ENCODE data around the gene TMEM72.
A peak's percentile ranks its signal among the peaks of the same experiment; 100 is the strongest.

TMEM72 gene

GRCh38 chr10:44968091-44968490 is 57.0 kb downstream of the TMEM72 start:
- DNase-seq (ENCODE audit: low spot score): no peak

- no peak for DNase-seq (ENCODE audit: low spot score)
These were observed 57.6 kb downstream of the TMEM72 start for GRCh38 chr10:44968500-44969400.

GRCh38 chr10:44969854-44970253 is 58.7 kb downstream of the TMEM72 start:
- DNase-seq (ENCODE audit: low spot score): no peak

- DNase-seq (ENCODE audit: low spot score): no peak
These were observed 59.8 kb downstream of the TMEM72 start for GRCh38 chr10:44970812-44971395.

GRCh38 chr10:44971434-44971833 is 60.3 kb downstream of the TMEM72 start:
- DNase-seq (ENCODE audit: low spot score): no peak

- DNase-seq (ENCODE audit: low spot score): no peak
These were observed 61.0 kb downstream of the TMEM72 start for GRCh38 chr10:44971935-44972757.

- no peak for DNase-seq (ENCODE audit: low spot score)
These were observed 61.8 kb downstream of the TMEM72 start for GRCh38 chr10:44972874-44973306.

GRCh38 chr10:44973323-44974081 is 62.4 kb downstream of the TMEM72 start:
- peak; percentile 41 for DNase-seq (ENCODE audit: low spot score)

- no peak for DNase-seq (ENCODE audit: low spot score)
These were observed 63.0 kb downstream of the TMEM72 start for GRCh38 chr10:44974082-44974627.

- peak; percentile 82 for DNase-seq (ENCODE audit: low spot score)
These were observed 63.7 kb downstream of the TMEM72 start for GRCh38 chr10:44974628-44975430.

- DNase-seq (ENCODE audit: low spot score): peak; percentile 38
These were observed 64.5 kb downstream of the TMEM72 start for GRCh38 chr10:44975431-44976331.

GRCh38 chr10:44976352-44977198 is 65.4 kb downstream of the TMEM72 start:
- DNase-seq (ENCODE audit: low spot score): no peak

- DNase-seq (ENCODE audit: low spot score): no peak
These were observed 66.4 kb downstream of the TMEM72 start for GRCh38 chr10:44977287-44978212.

GRCh38 chr10:44978213-44978569 is 67.1 kb downstream of the TMEM72 start:
- no peak for DNase-seq (ENCODE audit: low spot score)

- DNase-seq (ENCODE audit: low spot score): peak; percentile 82
These were observed 67.6 kb downstream of the TMEM72 start, which contains the start of gene DEPP1 for GRCh38 chr10:44978570-44979280. Gene DEPP1, minus strand, starts transcription at chr10:44978809. Its CDS starts 779 bp downstream, at chr10:44978030.

GRCh38 chr10:44979281-44980191 is 68.4 kb downstream of the TMEM72 start:
- no peak for DNase-seq (ENCODE audit: low spot score)
